ENCODE data around the gene TTC23L.

TTC23L gene

DNA sequence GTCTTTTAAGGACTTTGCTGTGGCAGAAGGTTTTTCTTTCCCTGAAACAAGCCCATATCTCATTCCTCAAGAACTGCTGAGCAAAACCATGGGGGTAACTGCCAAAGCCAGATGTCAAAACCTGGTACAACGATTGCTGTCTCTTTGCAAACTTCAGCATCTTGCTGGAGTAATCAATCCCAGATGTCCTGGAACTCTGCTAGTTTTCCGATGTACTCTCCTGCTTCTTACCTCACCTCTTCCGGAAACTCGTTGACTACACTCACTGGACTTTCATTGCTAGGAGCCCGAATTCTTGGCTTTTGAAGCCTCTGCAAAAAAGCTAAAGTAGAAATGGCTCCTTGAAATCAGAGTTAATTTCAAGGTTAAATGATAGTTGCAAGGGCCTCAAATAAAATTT is 53.0 kb downstream of the TTC23L start:
- no peak overlapping the region for H2AK5ac ChIP-seq (ENCODE audit: low read depth, low read length)
- no peak overlapping the region for H2BK12ac ChIP-seq (ENCODE audit: low read length)
- H2BK15ac ChIP-seq (ENCODE audit: low read length): no peak overlapping the region
- DNase-seq (ENCODE audit: low spot score): no peak
- no peak overlapping the region for H3K27ac ChIP-seq (replicated peaks; ENCODE audit: low read length)
- H3K14ac ChIP-seq (ENCODE audit: low read length): no peak overlapping the region
- no peaks in the 10 kb centered on the region for H3K79me1 ChIP-seq (ENCODE audit: low read depth, low read length)
- no peak overlapping the region for H4K91ac ChIP-seq (ENCODE audit: low read depth, low read length, poor library complexity)
- no peak overlapping the region for H3K4me2 ChIP-seq (ENCODE audit: insufficient read depth, low read length, poor library complexity, severe bottlenecking)
- WGBS, 2 donors (ENCODE audit: extremely low coverage in 2 of 2, insufficient read length in 2 of 2, insufficient replicate concordance in 1 of 2): no CpG with 5 or more reads among the region's 5 CpGs
- no peak overlapping the region for H3K9ac ChIP-seq (ENCODE audit: low read depth, low read length, poor library complexity)
- no peaks in the 10 kb centered on the region for H3K27me3 ChIP-seq (ENCODE audit: control insufficient read depth in 3 of 3, insufficient read depth in 3 of 3, low read depth in 1 of 3, low read length in 3 of 3)
- no peak overlapping the region for H3K4ac ChIP-seq (ENCODE audit: low read length)
- H3K4me1 ChIP-seq (ENCODE audit: control insufficient read depth in 2 of 2, insufficient read depth in 1 of 2, low read depth in 1 of 2, low read length in 2 of 2): no peaks in the 10 kb centered on the region
- H2AFZ ChIP-seq (ENCODE audit: low read length): no peak overlapping the region
- no peaks in the 10 kb centered on the region for H3K9me3 ChIP-seq (replicated peaks in 1 of 2; ENCODE audit: control insufficient read depth in 2 of 2, insufficient read depth in 1 of 2, low read depth in 1 of 2, low read length in 2 of 2)
- H3K4me3 ChIP-seq (ENCODE audit: low read length in 2 of 2): no peak overlapping the region
- no peak overlapping the region for H3K23ac ChIP-seq (ENCODE audit: low read depth, low read length, poor library complexity)
- H3K36me3 ChIP-seq (replicated peaks in 1 of 2; ENCODE audit: control insufficient read depth in 2 of 2, insufficient read depth in 2 of 2, low read length in 2 of 2): peaks cover 2 to 3% of the 10 kb centered on the region in 2 donors
- H4K8ac ChIP-seq (ENCODE audit: low read depth, low read length): no peak overlapping the region
- H3K18ac ChIP-seq (ENCODE audit: low read length): no peak overlapping the region
- H2BK120ac ChIP-seq (ENCODE audit: low read depth, low read length): no peak overlapping the region
- no peak overlapping the region for H2BK5ac ChIP-seq (ENCODE audit: low read length)

DNA sequence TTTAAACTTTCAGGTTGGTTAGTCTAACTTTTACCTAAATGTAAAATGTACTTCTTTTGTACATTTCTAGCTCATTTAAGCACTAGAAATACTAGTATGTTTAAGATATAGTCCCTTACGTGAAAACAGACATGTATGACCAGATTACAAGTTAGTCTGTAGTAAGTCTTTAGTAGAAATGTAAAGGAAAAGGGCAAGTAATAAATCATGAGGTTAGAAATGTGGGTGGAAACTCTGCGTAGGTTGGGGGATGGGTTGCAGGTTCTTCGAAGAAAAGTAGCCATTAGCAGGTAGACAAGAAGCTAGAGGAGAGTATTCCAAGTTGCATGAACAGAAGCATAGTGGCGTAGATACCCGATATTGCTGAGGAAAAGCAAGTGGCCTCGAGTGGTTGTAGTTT is 53.5 kb downstream of the TTC23L start:
- no peak overlapping the region for H3K9ac ChIP-seq (ENCODE audit: low read depth, low read length, poor library complexity)
- WGBS, 2 donors (ENCODE audit: extremely low coverage in 2 of 2, insufficient read length in 2 of 2, insufficient replicate concordance in 1 of 2): no CpG with 5 or more reads among the region's 6 CpGs
- peaks cover 2 to 3% of the 10 kb centered on the region in 2 donors for H3K36me3 ChIP-seq (replicated peaks in 1 of 2; ENCODE audit: control insufficient read depth in 2 of 2, insufficient read depth in 2 of 2, low read length in 2 of 2)

GRCh38 chr5:34894716-34895115 is 55.8 kb downstream of the TTC23L start:
- H2BK120ac ChIP-seq (ENCODE audit: low read depth, low read length): no peak overlapping the region
- H3K9me3 ChIP-seq (replicated peaks in 1 of 2; ENCODE audit: control insufficient read depth in 2 of 2, insufficient read depth in 1 of 2, low read depth in 1 of 2, low read length in 2 of 2): no peaks in the 10 kb centered on the region
- H3K14ac ChIP-seq (ENCODE audit: low read length): no peak overlapping the region
- no peaks in the 10 kb centered on the region for H3K4me1 ChIP-seq (ENCODE audit: control insufficient read depth in 2 of 2, insufficient read depth in 1 of 2, low read depth in 1 of 2, low read length in 2 of 2)
- H4K91ac ChIP-seq (ENCODE audit: low read depth, low read length, poor library complexity): no peak overlapping the region
- WGBS, 2 donors (ENCODE audit: extremely low coverage in 2 of 2, insufficient read length in 2 of 2, insufficient replicate concordance in 1 of 2): no CpG with 5 or more reads among the region's 1 CpG
- no peak overlapping the region for H3K4me3 ChIP-seq (ENCODE audit: low read length in 2 of 2)
- no peaks in the 10 kb centered on the region for H3K79me1 ChIP-seq (ENCODE audit: low read depth, low read length)
- H3K36me3 ChIP-seq (replicated peaks in 1 of 2; ENCODE audit: control insufficient read depth in 2 of 2, insufficient read depth in 2 of 2, low read length in 2 of 2): peaks cover 2 to 3% of the 10 kb centered on the region in 2 donors
- H2BK5ac ChIP-seq (ENCODE audit: low read length): no peak overlapping the region
- no peak overlapping the region for H4K8ac ChIP-seq (ENCODE audit: low read depth, low read length)
- H3K27ac ChIP-seq (replicated peaks; ENCODE audit: low read length): no peak overlapping the region
- DNase-seq (ENCODE audit: low spot score): no peak
- H2BK12ac ChIP-seq (ENCODE audit: low read length): no peak overlapping the region
- H3K4me2 ChIP-seq (ENCODE audit: insufficient read depth, low read length, poor library complexity, severe bottlenecking): no peak overlapping the region
- no peak overlapping the region for H2AFZ ChIP-seq (ENCODE audit: low read length)
- H3K9ac ChIP-seq (ENCODE audit: low read depth, low read length, poor library complexity): no peak overlapping the region
- no peak overlapping the region for H3K4ac ChIP-seq (ENCODE audit: low read length)
- no peak overlapping the region for H2AK5ac ChIP-seq (ENCODE audit: low read depth, low read length)
- H3K18ac ChIP-seq (ENCODE audit: low read length): no peak overlapping the region
- H3K23ac ChIP-seq (ENCODE audit: low read depth, low read length, poor library complexity): no peak overlapping the region
- H3K27me3 ChIP-seq (ENCODE audit: control insufficient read depth in 3 of 3, insufficient read depth in 3 of 3, low read depth in 1 of 3, low read length in 3 of 3): no peaks in the 10 kb centered on the region
- no peak overlapping the region for H2BK15ac ChIP-seq (ENCODE audit: low read length)

More for the DNA sequence above, 53.5 kb downstream of the TTC23L start:
- Histone ChIP-seq H2AK5ac (ENCODE audit: low read depth, low read length) (no peak overlapping the region), H3K27me3 (ENCODE audit: control insufficient read depth in 3 of 3, insufficient read depth in 3 of 3, low read depth in 1 of 3, low read length in 3 of 3) (no peaks in the 10 kb centered on the region), H4K8ac (ENCODE audit: low read depth, low read length) (no peak overlapping the region), H3K14ac (ENCODE audit: low read length) (no peak overlapping the region), H2BK5ac (ENCODE audit: low read length) (no peak overlapping the region), H3K4me1 (ENCODE audit: control insufficient read depth in 2 of 2, insufficient read depth in 1 of 2, low read depth in 1 of 2, low read length in 2 of 2) (no peaks in the 10 kb centered on the region), H3K23ac (ENCODE audit: low read depth, low read length, poor library complexity) (no peak overlapping the region), H3K4ac (ENCODE audit: low read length) (no peak overlapping the region), H3K27ac (replicated peaks; ENCODE audit: low read length) (no peak overlapping the region), H3K4me3 (ENCODE audit: low read length in 2 of 2) (no peak overlapping the region), H2BK15ac (ENCODE audit: low read length) (no peak overlapping the region), H2BK12ac (ENCODE audit: low read length) (no peak overlapping the region), H4K91ac (ENCODE audit: low read depth, low read length, poor library complexity) (no peak overlapping the region), H3K18ac (ENCODE audit: low read length) (no peak overlapping the region), H2BK120ac (ENCODE audit: low read depth, low read length) (no peak overlapping the region), H3K4me2 (ENCODE audit: insufficient read depth, low read length, poor library complexity, severe bottlenecking) (no peak overlapping the region), H2AFZ (ENCODE audit: low read length) (no peak overlapping the region), H3K79me1 (ENCODE audit: low read depth, low read length) (no peaks in the 10 kb centered on the region), H3K9me3 (replicated peaks in 1 of 2; ENCODE audit: control insufficient read depth in 2 of 2, insufficient read depth in 1 of 2, low read depth in 1 of 2, low read length in 2 of 2) (no peaks in the 10 kb centered on the region)
- DNase-seq (ENCODE audit: low spot score): no peak

DNA sequence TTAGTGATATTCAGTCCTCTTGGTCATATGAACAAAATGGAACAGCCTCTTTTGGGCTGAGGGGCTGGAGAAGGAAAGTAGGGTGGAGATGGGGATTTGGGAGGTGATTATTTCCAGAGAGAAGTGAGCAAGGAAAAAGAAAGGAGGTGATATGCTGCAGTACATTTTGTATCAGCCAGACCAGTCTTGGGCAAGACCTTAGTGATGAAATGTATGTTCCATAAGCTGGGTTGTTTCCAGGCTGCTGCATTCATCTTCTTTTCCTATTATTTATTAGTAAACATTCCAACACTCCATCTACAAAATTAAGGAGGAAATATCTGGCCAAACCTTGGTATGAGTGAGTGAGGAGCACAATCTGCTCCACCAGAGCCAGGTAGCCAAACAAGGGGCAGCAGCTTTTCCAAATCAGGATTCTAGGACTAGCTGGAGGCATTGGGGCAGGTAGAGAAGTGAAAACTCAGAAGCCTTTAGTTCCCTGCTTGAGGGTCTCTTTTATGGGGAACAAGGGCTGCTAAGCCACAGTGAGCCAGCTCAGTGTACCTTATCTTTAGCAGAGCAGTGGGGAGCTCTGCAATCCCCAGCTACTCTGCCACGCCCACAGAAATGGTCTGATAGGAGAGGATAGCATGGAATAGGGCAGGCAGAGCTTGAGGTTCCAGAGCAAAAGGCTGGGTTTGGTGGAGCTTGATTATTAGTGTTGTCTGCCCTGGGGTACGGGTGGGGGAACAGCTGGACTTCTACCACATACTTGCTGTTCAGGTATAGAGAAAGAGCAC is 56.9 kb downstream of the TTC23L start:
- no peak overlapping the region for H3K18ac ChIP-seq (ENCODE audit: low read length)
- H3K27ac ChIP-seq (replicated peaks; ENCODE audit: low read length): no peak overlapping the region
- H2AFZ ChIP-seq (ENCODE audit: low read length): no peak overlapping the region
- H3K9ac ChIP-seq (ENCODE audit: low read depth, low read length, poor library complexity): no peak overlapping the region
- no peaks in the 10 kb centered on the region for H3K4me1 ChIP-seq (ENCODE audit: control insufficient read depth in 2 of 2, insufficient read depth in 1 of 2, low read depth in 1 of 2, low read length in 2 of 2)
- H3K36me3 ChIP-seq (replicated peaks in 1 of 2; ENCODE audit: control insufficient read depth in 2 of 2, insufficient read depth in 2 of 2, low read length in 2 of 2): peaks cover 2 to 5% of the 10 kb centered on the region in 2 donors
- no peak overlapping the region for H4K8ac ChIP-seq (ENCODE audit: low read depth, low read length)
- H3K23ac ChIP-seq (ENCODE audit: low read depth, low read length, poor library complexity): no peak overlapping the region
- H4K91ac ChIP-seq (ENCODE audit: low read depth, low read length, poor library complexity): no peak overlapping the region
- H3K14ac ChIP-seq (ENCODE audit: low read length): no peak overlapping the region
- no peak overlapping the region for H2AK5ac ChIP-seq (ENCODE audit: low read depth, low read length)
- no peak overlapping the region for H3K4me2 ChIP-seq (ENCODE audit: insufficient read depth, low read length, poor library complexity, severe bottlenecking)
- H3K79me1 ChIP-seq (ENCODE audit: low read depth, low read length): no peaks in the 10 kb centered on the region
- H3K4ac ChIP-seq (ENCODE audit: low read length): no peak overlapping the region
- H2BK15ac ChIP-seq (ENCODE audit: low read length): no peak overlapping the region
- no CpG with 5 or more reads among the region's 2 CpGs for WGBS, 2 donors (ENCODE audit: extremely low coverage in 2 of 2, insufficient read length in 2 of 2, insufficient replicate concordance in 1 of 2)
- H3K9me3 ChIP-seq (replicated peaks in 1 of 2; ENCODE audit: control insufficient read depth in 2 of 2, insufficient read depth in 1 of 2, low read depth in 1 of 2, low read length in 2 of 2): no peaks in the 10 kb centered on the region
- no peak overlapping the region for H2BK120ac ChIP-seq (ENCODE audit: low read depth, low read length)
- no peak for DNase-seq (ENCODE audit: low spot score)
- no peak overlapping the region for H3K4me3 ChIP-seq (ENCODE audit: low read length in 2 of 2)
- H2BK5ac ChIP-seq (ENCODE audit: low read length): no peak overlapping the region
- no peak overlapping the region for H2BK12ac ChIP-seq (ENCODE audit: low read length)
- no peaks in the 10 kb centered on the region for H3K27me3 ChIP-seq (ENCODE audit: control insufficient read depth in 3 of 3, insufficient read depth in 3 of 3, low read depth in 1 of 3, low read length in 3 of 3)
